H1 (cell line): Measurements from ENCODE around the gene CKAP5. TPM values are rescaled to one million over a fixed set of nuclear protein-coding genes. Genes with fewer than 3 reads are reported as not detected.

Source experiments
- CTCF ChIA-PET: fragments of 300-600 bp; sonication (Branson Sonifier 250); formaldehyde crosslinking; loops from one replicate; lab custom pipeline; 2021; ENCODE audit not compliant: partially characterized antibody; lab: Charles Lee
- POLR2A ChIA-PET: fragments of 300-600 bp; sonication (Branson Sonifier 250); formaldehyde crosslinking; loops from one replicate; lab custom pipeline; 2021; ENCODE audit warnings: inconsistent platforms; ENCODE audit not compliant: partially characterized antibody; lab: Charles Lee
- DNase-seq, 2 experiments: peaks; one replicate each; pipeline versions ENCODE4 v3.0.0 to v3.0.0-alpha.2; 2010 to 2022; ENCODE audit warnings: low spot score in 2 of 2, low read depth in 1 of 2, mixed read lengths in 1 of 2
- FAIRE-seq: peaks from 2 replicates; lab custom pipeline; 2011; peaks lifted over from hg19 to GRCh38; lab: Jason Lieb, UNC
- H2AFZ ChIP-seq: 2 replicates; pipeline ENCODE4 v1.8.1; 2012; ENCODE audit warnings: low read length, inconsistent platforms
- H2AK5ac ChIP-seq: 2 replicates; pipeline ENCODE4 v1.6.1; 2013; ENCODE audit warnings: low read depth, low read length
- H2BK120ac ChIP-seq: replicated peaks from 2 replicates; pipeline ENCODE3; 2013; ENCODE audit warnings: low read depth, low read length, inconsistent platforms
- H2BK12ac ChIP-seq: 2 replicates; pipeline ENCODE4 v1.6.1; 2013; ENCODE audit warnings: low read depth, low read length
- H2BK15ac ChIP-seq: 2 replicates; pipeline ENCODE4 v1.6.1; 2013; ENCODE audit warnings: low read length
- H2BK20ac ChIP-seq: 2 replicates; pipeline ENCODE4 v1.6.1; 2013; ENCODE audit warnings: low read length
- H2BK5ac ChIP-seq: 2 replicates; pipeline ENCODE4 v1.6.1; 2013; ENCODE audit warnings: low read depth, low read length
- H3K14ac ChIP-seq: 2 replicates; pipeline ENCODE4 v1.6.1; 2013; ENCODE audit warnings: inconsistent platforms; ENCODE audit not compliant: insufficient read length
- H3K18ac ChIP-seq: 2 replicates; pipeline ENCODE4 v1.6.1; 2013; ENCODE audit warnings: low read length; ENCODE audit errors: extremely low read depth
- H3K23ac ChIP-seq: 2 replicates; pipeline ENCODE4 v1.6.1; 2013; ENCODE audit warnings: inconsistent platforms; ENCODE audit not compliant: insufficient read length
- H3K23me2 ChIP-seq: 2 replicates; pipeline ENCODE4 v1.6.1; 2013; ENCODE audit warnings: low read depth, low read length
- H3K27ac ChIP-seq: 2 replicates; pipeline ENCODE4 v1.6.1; 2011; ENCODE audit warnings: low read depth, low read length, inconsistent platforms
- H3K27me3 ChIP-seq, 4 experiments: replicated peaks in 1 of 4; 1 replicate in 1 of 4; 2 replicates in 3 of 4; pipeline versions ENCODE4 v1.6.1 to v1.8.1; 2011 to 2013; ENCODE audit warnings: low read length in 3 of 4, mild to moderate bottlenecking in 3 of 4, inconsistent platforms in 2 of 4, mixed read lengths in 2 of 4, moderate library complexity in 1 of 4; ENCODE audit not compliant: control insufficient read depth in 3 of 4, insufficient read depth in 3 of 4; ENCODE audit errors: extremely low read depth in 1 of 4
- H3K36me3 ChIP-seq, 4 experiments: 2 replicates each; pipeline versions ENCODE4 v1.6.1 to v1.8.1; 2011 to 2013; ENCODE audit warnings: mild to moderate bottlenecking in 4 of 4, low read length in 3 of 4, moderate library complexity in 2 of 4, control low read depth in 1 of 4, inconsistent platforms in 1 of 4; ENCODE audit not compliant: insufficient read depth in 4 of 4, control insufficient read depth in 2 of 4
- H3K4ac ChIP-seq: replicated peaks from 2 replicates; pipeline ENCODE3; 2013; ENCODE audit warnings: low read length, low read depth, mixed read lengths, inconsistent platforms; ENCODE audit not compliant: insufficient read length
- H3K4me1 ChIP-seq, 4 experiments: replicated peaks in 1 of 4; 1 replicate in 1 of 4; 2 replicates in 3 of 4; pipeline versions ENCODE4 v1.6.1 to v1.8.1; 2011 to 2013; ENCODE audit warnings: low read length in 3 of 4, inconsistent platforms in 2 of 4, mixed read lengths in 1 of 4; ENCODE audit not compliant: insufficient read depth in 4 of 4, control insufficient read depth in 3 of 4
- H3K4me2 ChIP-seq, 2 experiments: 2 replicates each; pipeline versions ENCODE4 v1.6.1 to v1.8.1; 2011 to 2013; ENCODE audit warnings: low read depth in 2 of 2, low read length in 2 of 2, control low read depth in 1 of 2, inconsistent platforms in 1 of 2, mild to moderate bottlenecking in 1 of 2; ENCODE audit not compliant: insufficient read depth in 1 of 2
- H3K4me3 ChIP-seq, 4 experiments: fragments of 200-600, 300-600 bp in 1 of 4; sonication (generic), shearing (Covaris generic), sonication (Bioruptor Twin) in 1 of 4; 2 replicates each; pipeline versions ENCODE4 v1.5.1 to v1.8.1; 2011 to 2016; ENCODE audit warnings: low read length in 4 of 4, low read depth in 3 of 4, control low read depth in 2 of 4, inconsistent platforms in 2 of 4, mild to moderate bottlenecking in 2 of 4, mixed read lengths in 1 of 4, moderate library complexity in 1 of 4; ENCODE audit not compliant: insufficient read depth in 2 of 4; ENCODE audit errors: extremely low read depth in 1 of 4
- H3K56ac ChIP-seq: replicated peaks from 2 replicates; pipeline ENCODE3; 2013; ENCODE audit warnings: low read depth, mild to moderate bottlenecking, mixed read lengths, low read length, inconsistent platforms; ENCODE audit not compliant: insufficient read length
- H3K79me1 ChIP-seq: 2 replicates; pipeline ENCODE4 v1.6.1; 2013; ENCODE audit warnings: low read depth, low read length, control low read depth
- H3K79me2 ChIP-seq, 2 experiments: 2 replicates each; pipeline versions ENCODE4 v1.6.1 to v1.8.1; 2012 to 2013; ENCODE audit warnings: low read length in 2 of 2, mild to moderate bottlenecking in 2 of 2, inconsistent platforms in 1 of 2; ENCODE audit not compliant: insufficient read depth in 2 of 2, control insufficient read depth in 1 of 2
- H3K9ac ChIP-seq, 4 experiments: replicated peaks in 1 of 4; 1 replicate in 1 of 4; 2 replicates in 3 of 4; pipeline versions ENCODE4 v1.6.1 to v1.8.1; 2011 to 2013; ENCODE audit warnings: low read depth in 3 of 4, low read length in 3 of 4, control low read depth in 2 of 4, mild to moderate bottlenecking in 2 of 4, moderate library complexity in 2 of 4, inconsistent platforms in 1 of 4; ENCODE audit errors: extremely low read depth in 1 of 4
- H3K9me3 ChIP-seq, 2 experiments: 2 replicates each; pipeline versions ENCODE4 v1.6.1 to v1.8.1; 2012 to 2013; ENCODE audit warnings: mild to moderate bottlenecking in 2 of 2, moderate library complexity in 2 of 2, control low read depth in 1 of 2, inconsistent platforms in 1 of 2, low read depth in 1 of 2, low read length in 1 of 2, mixed read lengths in 1 of 2; ENCODE audit not compliant: insufficient read depth in 2 of 2
- H4K20me1 ChIP-seq, 2 experiments: replicated peaks in 1 of 2; 2 replicates each; pipeline versions ENCODE3 to v1.8.1; 2011 to 2013; ENCODE audit warnings: inconsistent platforms in 2 of 2, low read length in 2 of 2, mild to moderate bottlenecking in 1 of 2; ENCODE audit not compliant: insufficient read depth in 2 of 2, control insufficient read depth in 1 of 2
- H4K5ac ChIP-seq: 2 replicates; pipeline ENCODE4 v1.6.1; 2013; ENCODE audit warnings: low read length, low read depth, mixed read lengths, inconsistent platforms; ENCODE audit not compliant: insufficient read length
- H4K8ac ChIP-seq: 2 replicates; pipeline ENCODE4 v1.8.0; 2013; ENCODE audit warnings: mild to moderate bottlenecking, moderate library complexity, low read length, inconsistent platforms; ENCODE audit not compliant: insufficient read depth; ENCODE audit errors: extremely low read depth
- H4K91ac ChIP-seq: replicated peaks from 2 replicates; pipeline ENCODE3; 2013; ENCODE audit warnings: low read length, mixed read lengths, inconsistent platforms; ENCODE audit not compliant: insufficient read length
- MAFK ChIP-seq: IDR thresholded peaks from 2 replicates; pipeline ENCODE4 v1.6.1; 2012; ENCODE audit warnings: low read depth, mild to moderate bottlenecking, improper control_type of control experiment, low read length
- NANOG ChIP-seq: IDR thresholded peaks from 2 replicates; pipeline ENCODE4 v1.6.1; 2011; ENCODE audit warnings: low read length, low read depth, mild to moderate bottlenecking, inconsistent platforms; ENCODE audit not compliant: insufficient read depth, poor library complexity, severe bottlenecking
- POLR2AphosphoS5 ChIP-seq: IDR thresholded peaks from 2 replicates; pipeline ENCODE4 v1.6.1; 2011; ENCODE audit warnings: low read depth, low read length
- WGBS, 2 experiments: shearing (Covaris generic) in 1 of 2; methylation state at CpG; one replicate each; pipeline versions ENCODE4 v1.1.6 to v1.1.7; 2013 to 2015; ENCODE audit warnings: low lambda C conversion rate in 2 of 2, mixed read lengths in 2 of 2, inconsistent platforms in 1 of 2, low coverage in 1 of 2, missing lambda C conversion rate in 1 of 2; ENCODE audit not compliant: insufficient replicate concordance in 2 of 2, insufficient coverage in 1 of 2, insufficient read length in 1 of 2; ENCODE audit errors: extremely low coverage in 1 of 2, missing lambda C conversion rate in 1 of 2; 5-methylcytosine and 5-hydroxymethylcytosine counted together
- polyA plus RNA-seq, 7 experiments: library from polyadenylated mRNA; depleted of rRNA in 3 of 7; stranded (reverse) in 5 of 7; unstranded in 2 of 7; fragments of >200 nt in 5 of 7; fragments of 200-250 nt in 2 of 7; gene quantifications; 1 replicate in 5 of 7; 2 replicates in 1 of 7; 4 replicates in 1 of 7; pipeline versions ENCODE4 v1.2.1 to v1.2.3, GENCODE V29; 2011 to 2013; ENCODE audit warnings: missing spikeins in 2 of 7, mixed read lengths in 2 of 7
- total RNA-seq: library from RNA; stranded (reverse); fragmentation: NEBNext Ultra II Directional; extraction: Animal tissue kit (Norgen Biotek cat#: 25700); gene quantifications from 2 replicates; pipeline ENCODE4 v1.2.1, GENCODE V29; 2021

Gene CKAP5
- total and polyA plus RNA-seq, 2 of the 8 experiments (the other 6 are each of a cell fraction or from before 2014, with no cell fraction given) = 64.8 to 185 TPM

- H3K9me3 ChIP-seq = peaks cover 3 to 4% of the 10 kb centered on the region in 2 experiments; a peak in 1 of 4 replicates
- ChIA-PET CTCF (interaction anchor here (0.7 kb wide), 1 partner anchor 19 kb away, joined by 3 read pairs; no protein-coding TSS in a partner anchor), POLR2A (interaction anchor here (0.6 to 1.4 kb wide), 10 partner anchors 9 to 414 kb away, joined by 3 to 4 read pairs (median 3); partner anchors contain the start of gene DDB2)
- no peak for FAIRE-seq
- H2BK5ac ChIP-seq = peak overlapping the region; percentile 91; the same call in 1 of the 2 replicates
- H3K23ac ChIP-seq = no peak overlapping the region
- no peak for TF ChIP-seq NANOG
- 0 out of 2 replicates have a peak, but pooled peaks have one; percentile 52 for TF ChIP-seq POLR2AphosphoS5
- TF ChIP-seq MAFK = no peak
- peaks cover 9% of the 10 kb centered on the region for H3K23me2 ChIP-seq
- H2BK120ac ChIP-seq = no peak overlapping the region
- peak overlapping the region; percentile 82 to 95 (median 89) for H3K9ac ChIP-seq
- peaks cover 28 to 50% of the 10 kb centered on the region in 2 experiments for H3K79me2 ChIP-seq
- no peak overlapping the region for H2BK15ac ChIP-seq
- H4K20me1 ChIP-seq = peaks cover 3 to 7% of the 10 kb centered on the region in 2 experiments
- peaks cover 0 to 3% (median 0%) of the 10 kb centered on the region in 4 experiments; a peak in 2 of 8 replicates for H3K36me3 ChIP-seq
- 0 out of 2 replicates have a peak overlapping the region, but pooled peaks have one; percentile 60 for H2BK12ac ChIP-seq
- peak overlapping the region; percentile 62 for H3K18ac ChIP-seq
- 2% methylated on average over 12 of the region's 12 CpGs; no CpG with 5 or more reads in 1 of the 2 experiments for WGBS, 2 experiments
- no peak for DNase-seq
- peaks cover 0 to 2% (median 0%) of the 10 kb centered on the region in 4 experiments; a peak in 2 of 7 replicates for H3K4me1 ChIP-seq
- H2BK20ac ChIP-seq = no peak overlapping the region
- H4K8ac ChIP-seq = 0 out of 2 replicates have a peak overlapping the region, but pooled peaks have one; percentile 73
- 0 out of 2 replicates have a peak overlapping the region, but pooled peaks have one; percentile 70 for H2AK5ac ChIP-seq
- no peaks in the 10 kb centered on the region; a peak in 1 of 7 replicates for H3K27me3 ChIP-seq
- H3K4me3 ChIP-seq = peak overlapping the region; percentile 90 to 98 (median 92)
- peaks cover 8% of the 10 kb centered on the region; the same call in 1 of the 2 replicates for H3K79me1 ChIP-seq
- peak overlapping the region; percentile 56 for H3K56ac ChIP-seq
- H3K4ac ChIP-seq = peak overlapping the region; percentile 93
- no peak overlapping the region for H4K5ac ChIP-seq
- H2AFZ ChIP-seq = no peak overlapping the region
- peak overlapping the region; percentile 75; the same call in 1 of the 2 replicates for H3K27ac ChIP-seq
- peak overlapping the region; percentile 77 to 90 for H3K4me2 ChIP-seq
- H4K91ac ChIP-seq = peak overlapping the region; percentile 44
- no peak overlapping the region for H3K14ac ChIP-seq
Measured at GRCh38 chr11:46845440-46845739, 690 bp downstream of the CKAP5 start.
